OCI-M1 (cell line): Measurements from ENCODE around the gene INVS.
"Not testable (repeated sequence)": the region's sequence is repeated elsewhere in the genome, so short reads cannot be mapped to it uniquely, and the experiment has no call there.

Experiments
- DNase-seq: peaks from one replicate; lab custom pipeline; 2025; lab: John Stamatoyannopoulos, UW

The INVS gene

GRCh38 chr9:100197553-100197952, 98.5 kb downstream of the INVS start:
- no peak for DNase-seq

GRCh38 chr9:100202806-100203205, 103.8 kb downstream of the INVS start:
- no peak for DNase-seq

GRCh38 chr9:100204796-100205195, 105.8 kb downstream of the INVS start:
- no peak for DNase-seq

- no peak for DNase-seq
These were observed 107.9 kb downstream of the INVS start for GRCh38 chr9:100206899-100207298.

GRCh38 chr9:100208673-100209072, 109.6 kb downstream of the INVS start:
- DNase-seq: no peak

GRCh38 chr9:100211476-100211875, 112.4 kb downstream of the INVS start:
- DNase-seq: no peak

GRCh38 chr9:100213730-100214477, 114.9 kb downstream of the INVS start:
- DNase-seq: peak; percentile 19

- DNase-seq: peak; percentile 82
These were observed 117.2 kb downstream of the INVS start for GRCh38 chr9:100216178-100216787.

GRCh38 chr9:100217536-100217935, 118.5 kb downstream of the INVS start:
- DNase-seq: no peak

GRCh38 chr9:100219347-100219746, 120.3 kb downstream of the INVS start:
- no peak for DNase-seq

- no peak for DNase-seq
These were observed 121.9 kb downstream of the INVS start for GRCh38 chr9:100220936-100221335.

- no peak for DNase-seq
These were observed 122.5 kb downstream of the INVS start for GRCh38 chr9:100221538-100221937.

- DNase-seq: peak; percentile 68
These were observed 123.6 kb downstream of the INVS start for GRCh38 chr9:100222674-100223073.

GRCh38 chr9:100227636-100228035, 128.6 kb downstream of the INVS start:
- DNase-seq: no peak

GRCh38 chr9:100228352-100228869, 129.4 kb downstream of the INVS start:
- DNase-seq: peak; percentile 8

GRCh38 chr9:100229136-100229535, 130.1 kb downstream of the INVS start:
- no peak for DNase-seq

- DNase-seq: no peak
These were observed 130.5 kb downstream of the INVS start for GRCh38 chr9:100229561-100229960.

- DNase-seq: not testable (repeated sequence)
These were observed 137.9 kb downstream of the INVS start for GRCh38 chr9:100236986-100237385.

- DNase-seq: no peak
These were observed 141.5 kb downstream of the INVS start for GRCh38 chr9:100240512-100240911.

GRCh38 chr9:100267211-100267610, 168.2 kb downstream of the INVS start:
- DNase-seq: no peak

- DNase-seq: no peak
These were observed 169.2 kb downstream of the INVS start for GRCh38 chr9:100268271-100268670.

- no peak for DNase-seq
These were observed 170.6 kb downstream of the INVS start for GRCh38 chr9:100269656-100270055.

GRCh38 chr9:100277166-100277979, 178.3 kb downstream of the INVS start:
- DNase-seq: no peak
